SK-N-SH treated with all-trans-retinoic acid at 6 μM for 48 hours (cell line): ENCODE results near the gene IKZF1.

Experiments used
- ARNTL ChIP-seq: fragments of 450-650 bp; formaldehyde crosslinking; IDR thresholded peaks from 2 replicates; pipeline ENCODE4 v1.5.0; 2020; ENCODE audit warnings: low read depth, mild to moderate bottlenecking, moderate library complexity, borderline replicate concordance
- CREB5 ChIP-seq: fragments of 250-450 bp; sonication (Bioruptor Pico); IDR thresholded peaks from 2 replicates; pipeline ENCODE4 v1.5.1; 2020; ENCODE audit warnings: low read depth, mild to moderate bottlenecking, moderate library complexity
- PATZ1 ChIP-seq: fragments of 250-450 bp; sonication (Bioruptor Pico); IDR thresholded peaks from 2 replicates; pipeline ENCODE4 v1.8.0; 2020; ENCODE audit warnings: mild to moderate bottlenecking, moderate library complexity, borderline replicate concordance
- POU6F1 ChIP-seq: fragments of 250-450 bp; sonication (Bioruptor Pico); IDR thresholded peaks from 2 replicates; pipeline ENCODE4 v1.8.0; 2021; ENCODE audit warnings: low read depth, mild to moderate bottlenecking, moderate library complexity, borderline replicate concordance
- TSHZ2 ChIP-seq: fragments of 250-450 bp; sonication (Bioruptor Pico); IDR thresholded peaks from 2 replicates; pipeline ENCODE4 v1.5.0; 2020; ENCODE audit warnings: mild to moderate bottlenecking, moderate library complexity
- ZFP30 ChIP-seq: fragments of 450-650 bp; formaldehyde crosslinking; IDR thresholded peaks from 2 replicates; pipeline ENCODE4 v1.5.0; 2022; ENCODE audit warnings: mild to moderate bottlenecking, moderate library complexity

- TF ChIP-seq PATZ1 (CRISPR knock-in tag) = no peak
- TF ChIP-seq ZFP30 = no peak
- no peak for TF ChIP-seq CREB5 (CRISPR knock-in tag)
- TF ChIP-seq ARNTL (CRISPR knock-in tag) = no peak
- TF ChIP-seq TSHZ2 = no peak
- TF ChIP-seq POU6F1 (CRISPR knock-in tag) = no peak
These were observed 28.0 kb upstream of the IKZF1 start for GRCh38 chr7:50276483-50276882.
